C4-2B (cell line): ENCODE measurements around the gene ACVR2B.

Source experiments
- H3K27ac ChIP-seq: fragments of 450-650 bp; 2 replicates; pipeline ENCODE4 v1.5.1; 2017
- ZFX ChIP-seq: fragments of 450-650 bp; IDR thresholded peaks from 2 replicates; pipeline ENCODE4 v1.6.1; 2017
- TF ChIP-seq, protein P1 (sequence below): fragments of 450-650 bp; conservative IDR thresholded peaks from 2 replicates; pipeline ENCODE4 v1.5.1; 2017; ENCODE audit warnings: mild to moderate bottlenecking

The ACVR2B gene

DNA sequence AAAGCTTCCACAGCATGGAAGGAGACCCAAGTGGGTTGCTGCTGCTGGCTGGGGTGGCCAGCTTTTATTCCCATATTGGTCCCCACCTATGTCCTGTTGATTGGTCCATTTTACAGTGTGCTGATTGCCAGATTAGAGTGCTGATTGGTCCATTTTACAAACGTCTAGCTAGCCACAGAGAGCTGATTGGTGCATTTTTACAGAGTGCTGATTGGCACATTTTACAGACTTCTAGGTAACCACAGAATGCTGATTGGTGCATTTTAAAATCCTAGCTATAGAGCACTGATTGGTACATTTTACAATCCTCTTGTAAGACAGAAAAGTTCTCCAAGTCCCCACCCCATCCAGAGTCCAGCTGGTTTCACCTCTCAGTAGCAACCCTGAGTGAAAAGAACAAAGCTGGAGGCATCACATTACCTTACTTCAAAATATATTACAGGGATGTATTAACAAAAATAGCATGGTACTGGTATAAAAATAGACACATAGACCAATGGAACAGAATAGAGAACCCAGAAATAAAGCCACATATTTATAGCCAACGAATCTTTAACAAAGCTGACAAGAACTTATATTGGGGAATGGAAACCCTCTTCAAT lies 7.5 kb upstream of the ACVR2B start:
- H3K27ac ChIP-seq, result no peak overlapping the region
- TF ChIP-seq ZFX, result no peak
- TF ChIP-seq, protein P1, sequence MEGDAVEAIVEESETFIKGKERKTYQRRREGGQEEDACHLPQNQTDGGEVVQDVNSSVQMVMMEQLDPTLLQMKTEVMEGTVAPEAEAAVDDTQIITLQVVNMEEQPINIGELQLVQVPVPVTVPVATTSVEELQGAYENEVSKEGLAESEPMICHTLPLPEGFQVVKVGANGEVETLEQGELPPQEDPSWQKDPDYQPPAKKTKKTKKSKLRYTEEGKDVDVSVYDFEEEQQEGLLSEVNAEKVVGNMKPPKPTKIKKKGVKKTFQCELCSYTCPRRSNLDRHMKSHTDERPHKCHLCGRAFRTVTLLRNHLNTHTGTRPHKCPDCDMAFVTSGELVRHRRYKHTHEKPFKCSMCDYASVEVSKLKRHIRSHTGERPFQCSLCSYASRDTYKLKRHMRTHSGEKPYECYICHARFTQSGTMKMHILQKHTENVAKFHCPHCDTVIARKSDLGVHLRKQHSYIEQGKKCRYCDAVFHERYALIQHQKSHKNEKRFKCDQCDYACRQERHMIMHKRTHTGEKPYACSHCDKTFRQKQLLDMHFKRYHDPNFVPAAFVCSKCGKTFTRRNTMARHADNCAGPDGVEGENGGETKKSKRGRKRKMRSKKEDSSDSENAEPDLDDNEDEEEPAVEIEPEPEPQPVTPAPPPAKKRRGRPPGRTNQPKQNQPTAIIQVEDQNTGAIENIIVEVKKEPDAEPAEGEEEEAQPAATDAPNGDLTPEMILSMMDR, result no peak

DNA sequence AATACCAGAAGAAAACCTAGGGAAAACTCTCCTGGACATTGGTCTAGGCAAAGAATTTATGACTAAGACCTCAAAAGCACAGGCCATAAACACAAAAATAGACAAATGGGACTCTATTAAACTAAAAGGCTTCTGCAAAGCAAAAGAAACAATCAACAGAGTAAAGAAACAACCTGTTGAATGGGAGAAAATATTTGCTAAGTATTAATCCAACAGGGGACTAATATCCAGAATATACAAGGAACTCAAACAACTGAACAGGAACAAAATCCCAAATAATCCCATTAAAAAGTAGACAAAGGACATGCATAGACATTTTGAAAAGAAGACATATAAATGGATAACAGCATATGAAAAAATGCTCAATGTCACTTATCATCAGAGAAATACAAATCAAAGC lies 6.9 kb upstream of the ACVR2B start:
- TF ChIP-seq, protein P1, result no peak
- no peak overlapping the region for H3K27ac ChIP-seq

DNA sequence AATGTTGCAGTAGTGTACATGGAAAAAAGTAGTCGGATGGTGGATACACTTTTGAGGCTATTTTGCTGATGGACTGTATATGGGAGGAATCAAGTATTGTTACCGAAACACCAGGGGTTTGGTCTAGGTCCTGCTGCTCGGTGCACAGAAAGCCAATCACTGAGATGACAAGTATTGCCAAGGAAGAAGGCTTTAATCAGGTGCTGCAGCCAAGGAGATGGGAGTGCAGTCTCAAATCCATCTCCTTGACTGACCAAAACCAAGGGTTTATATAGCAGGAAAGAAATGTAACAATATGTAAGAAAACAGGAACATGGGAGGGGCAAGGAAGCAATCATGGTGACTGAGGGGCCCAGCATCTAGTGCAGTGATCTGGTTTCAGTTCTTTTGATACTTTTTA lies 2.8 kb upstream of the ACVR2B start:
- no peak for TF ChIP-seq ZFX
- TF ChIP-seq, protein P1, result no peak
- no peak overlapping the region for H3K27ac ChIP-seq

DNA sequence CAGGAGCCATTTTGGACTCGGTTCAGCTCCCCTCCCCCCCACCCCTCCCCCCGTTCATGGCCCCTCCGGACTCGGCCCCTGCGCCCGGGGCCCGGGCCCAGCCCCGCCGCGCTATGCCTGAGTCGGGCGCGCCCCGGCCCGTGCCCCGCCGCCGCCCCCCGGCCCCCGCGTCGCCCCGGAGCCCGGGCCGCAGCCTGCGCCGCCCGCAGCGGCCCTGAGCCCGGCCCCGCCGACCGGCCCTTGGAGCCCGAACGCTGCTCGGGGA lies 155 bp downstream of the ACVR2B start:
- peak overlapping the region; percentile 83 for H3K27ac ChIP-seq
- no peak for TF ChIP-seq ZFX
- TF ChIP-seq, protein P1, result no peak

DNA sequence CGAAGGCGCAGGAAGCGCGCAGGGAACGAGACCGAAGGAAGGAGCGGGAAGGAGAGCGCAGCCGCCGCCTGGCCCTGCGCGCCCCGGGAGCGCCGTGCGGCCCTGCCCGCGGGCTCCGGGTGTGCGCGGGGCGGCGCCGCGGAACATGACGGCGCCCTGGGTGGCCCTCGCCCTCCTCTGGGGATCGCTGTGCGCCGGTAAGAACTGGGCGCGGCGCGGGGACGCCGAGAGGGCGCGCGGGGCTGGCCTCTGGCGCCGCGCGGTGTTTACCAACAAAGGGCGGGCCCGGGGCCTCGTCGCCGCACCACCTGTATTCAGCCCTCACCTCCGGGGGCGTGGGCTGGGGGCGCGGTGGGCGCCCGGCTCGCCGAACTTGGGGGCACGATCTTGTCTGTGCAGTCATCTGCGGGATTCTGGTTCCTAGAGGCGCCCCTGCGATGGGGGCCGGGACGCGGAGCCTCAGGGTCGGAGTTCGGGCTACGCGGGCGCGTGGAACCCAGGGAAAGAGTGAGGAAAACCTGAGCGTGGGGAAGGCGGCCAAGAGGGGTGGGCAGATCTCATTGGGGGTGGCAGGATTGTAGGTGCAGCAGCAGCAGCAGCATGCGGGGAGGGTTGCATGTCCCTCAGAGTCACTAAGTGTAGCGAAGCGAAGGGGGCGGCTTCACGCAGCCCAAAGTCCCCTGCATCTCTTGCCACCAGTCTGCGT lies 641 bp downstream of the ACVR2B start:
- TF ChIP-seq ZFX, result peak; percentile 74
- TF ChIP-seq, protein P1, result no peak
- H3K27ac ChIP-seq, result peak overlapping the region; percentile 83

DNA sequence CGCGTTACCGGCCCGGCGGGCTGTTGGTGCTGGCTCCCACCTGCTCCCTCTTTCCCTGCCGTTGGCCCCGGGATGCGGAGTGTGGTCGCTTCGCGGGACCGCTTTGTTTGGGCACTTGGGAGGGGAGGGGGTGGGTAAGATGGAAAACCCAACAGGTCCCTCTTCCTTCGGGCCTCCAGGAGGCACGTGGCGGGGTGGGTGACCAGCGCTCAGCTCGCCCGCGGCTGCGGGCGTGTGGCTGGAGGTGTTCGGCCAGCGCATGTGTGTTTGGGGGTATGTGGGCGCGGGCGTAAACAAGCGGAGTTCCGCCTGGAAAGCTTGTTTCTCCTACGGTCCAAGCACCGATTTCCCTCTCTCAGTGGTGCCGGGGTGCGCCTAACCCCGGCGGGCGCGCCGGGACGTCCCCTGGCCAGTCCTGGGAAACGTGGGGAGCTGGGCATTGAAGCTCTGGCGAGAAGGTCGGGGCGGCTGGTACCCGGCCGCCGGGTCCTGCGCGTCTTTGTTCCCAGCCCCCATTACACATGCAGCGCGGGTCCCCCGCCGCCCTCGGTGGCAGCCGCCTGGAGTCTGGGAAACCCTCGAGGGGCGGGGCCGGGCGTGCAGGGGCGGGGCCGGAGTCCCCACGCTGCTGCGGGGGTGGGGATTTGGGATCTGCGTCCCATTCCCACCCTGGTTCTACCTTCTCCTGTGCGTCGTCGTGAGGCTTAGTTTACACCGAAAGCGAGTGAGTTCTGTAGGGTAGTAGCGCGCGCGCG lies 1.4 kb downstream of the ACVR2B start:
- TF ChIP-seq, protein P1, result no peak
- no peak for TF ChIP-seq ZFX
- peak overlapping the region; percentile 83 for H3K27ac ChIP-seq
